HG02884 (cell line): ENCODE measurements around the gene DCAF17.
"Not testable (repeated sequence)": the region's sequence is repeated elsewhere in the genome, so short reads cannot be mapped to it uniquely, and the experiment has no call there.

Experiments used
- ATAC-seq: cut with Tn5 transposase; IDR thresholded peaks from one replicate; pipeline ENCODE4 v1.9.1; 2021; ENCODE audit warnings: mild to moderate bottlenecking, moderate library complexity; ENCODE audit not compliant: unreplicated experiment

DCAF17 gene

GRCh38 chr2:171410624-171411023 is 23.4 kb upstream of the DCAF17 start:
- no peak for ATAC-seq

- ATAC-seq = no peak
Observed at GRCh38 chr2:171411214-171411613, 22.8 kb upstream of the DCAF17 start.

GRCh38 chr2:171411791-171412483 is 22.1 kb upstream of the DCAF17 start:
- no peak for ATAC-seq

- no peak for ATAC-seq
Observed at GRCh38 chr2:171412571-171413175, 21.4 kb upstream of the DCAF17 start.

- not testable (repeated sequence) for ATAC-seq
Observed at GRCh38 chr2:171414645-171415044, 19.4 kb upstream of the DCAF17 start.

GRCh38 chr2:171416009-171416926 is 17.8 kb upstream of the DCAF17 start:
- ATAC-seq = peak; percentile 83

- ATAC-seq = no peak
Observed at GRCh38 chr2:171419333-171419732, 14.7 kb upstream of the DCAF17 start.

- no peak for ATAC-seq
Observed at GRCh38 chr2:171420728-171421563, 13.1 kb upstream of the DCAF17 start.

GRCh38 chr2:171422710-171423495 is 11.1 kb upstream of the DCAF17 start:
- ATAC-seq = not testable (repeated sequence)

- no peak for ATAC-seq
Observed at GRCh38 chr2:171430516-171431410, 3.3 kb upstream of the DCAF17 start.

- ATAC-seq = no peak
Observed at GRCh38 chr2:171431677-171432167, 2.3 kb upstream of the DCAF17 start.

GRCh38 chr2:171432206-171432968 is 1.6 kb upstream of the DCAF17 start:
- ATAC-seq = no peak

- no peak for ATAC-seq
Observed at GRCh38 chr2:171432969-171433762, 860 bp upstream of the DCAF17 start.

GRCh38 chr2:171433763-171434012 is 338 bp upstream of the DCAF17 start, which contains the start of gene METTL8:
METTL8 (minus strand) TSS chr2:171433990; CDS start chr2:171392185, 41,805 bp downstream.
- ATAC-seq = no peak

GRCh38 chr2:171436307-171436706 is 2.3 kb downstream of the DCAF17 start:
- no peak for ATAC-seq

- ATAC-seq = no peak
Observed at GRCh38 chr2:171441470-171441869, 7.4 kb downstream of the DCAF17 start.

GRCh38 chr2:171447675-171448074 is 13.6 kb downstream of the DCAF17 start:
- no peak for ATAC-seq
